Measurements from ENCODE around the gene CYLD.
A peak's percentile ranks its signal among the peaks of the same experiment; 100 is the strongest.

The CYLD gene

DNA sequence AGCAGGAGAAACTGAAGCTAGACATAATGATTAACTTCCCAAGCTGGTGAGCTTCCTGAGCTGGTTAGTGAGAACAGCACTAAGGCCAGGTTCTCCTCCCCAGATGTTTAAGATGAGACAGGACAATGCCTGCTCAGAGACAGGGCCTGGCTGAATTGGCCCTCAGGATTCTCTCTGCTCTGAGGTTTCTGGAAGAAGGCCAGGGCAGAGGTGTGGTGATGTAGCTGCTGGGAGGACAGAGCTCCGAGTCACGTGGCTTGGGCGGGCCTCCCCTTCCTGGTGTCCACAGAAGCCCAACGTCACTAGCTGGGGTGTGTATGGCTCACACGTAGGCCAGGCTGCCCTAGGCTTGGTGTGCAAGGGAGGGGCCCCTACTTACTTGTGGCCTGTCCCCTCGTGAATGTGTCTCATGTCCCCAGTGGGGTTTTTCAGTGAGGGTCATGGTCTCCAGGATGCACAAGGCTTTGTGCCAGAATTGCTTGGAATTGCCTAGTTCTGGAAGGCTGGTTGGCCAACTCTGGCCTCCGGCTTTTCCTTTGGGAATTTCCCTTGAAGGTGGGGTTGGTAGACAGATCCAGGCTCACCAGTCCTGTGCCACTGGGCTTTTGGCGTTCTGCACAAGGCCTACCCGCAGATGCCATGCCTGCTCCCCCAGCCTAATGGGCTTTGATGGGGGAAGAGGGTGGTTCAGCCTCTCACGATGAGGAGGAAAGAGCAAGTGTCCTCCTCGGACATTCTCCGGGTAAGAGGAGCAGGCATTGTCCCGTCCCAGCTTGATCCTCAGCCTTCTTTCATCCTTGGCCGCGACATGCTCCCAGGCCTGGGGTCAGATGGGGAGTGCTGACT is 45.1 kb upstream of the CYLD start:
- Histone ChIP-seq H3K27ac (peak overlapping the region in 1 of 2 donors; percentile 57), H3K4me3 (no peak overlapping the region)
- no peak for DNase-seq (ENCODE audit: low spot score)
- TF ChIP-seq, protein P1, sequence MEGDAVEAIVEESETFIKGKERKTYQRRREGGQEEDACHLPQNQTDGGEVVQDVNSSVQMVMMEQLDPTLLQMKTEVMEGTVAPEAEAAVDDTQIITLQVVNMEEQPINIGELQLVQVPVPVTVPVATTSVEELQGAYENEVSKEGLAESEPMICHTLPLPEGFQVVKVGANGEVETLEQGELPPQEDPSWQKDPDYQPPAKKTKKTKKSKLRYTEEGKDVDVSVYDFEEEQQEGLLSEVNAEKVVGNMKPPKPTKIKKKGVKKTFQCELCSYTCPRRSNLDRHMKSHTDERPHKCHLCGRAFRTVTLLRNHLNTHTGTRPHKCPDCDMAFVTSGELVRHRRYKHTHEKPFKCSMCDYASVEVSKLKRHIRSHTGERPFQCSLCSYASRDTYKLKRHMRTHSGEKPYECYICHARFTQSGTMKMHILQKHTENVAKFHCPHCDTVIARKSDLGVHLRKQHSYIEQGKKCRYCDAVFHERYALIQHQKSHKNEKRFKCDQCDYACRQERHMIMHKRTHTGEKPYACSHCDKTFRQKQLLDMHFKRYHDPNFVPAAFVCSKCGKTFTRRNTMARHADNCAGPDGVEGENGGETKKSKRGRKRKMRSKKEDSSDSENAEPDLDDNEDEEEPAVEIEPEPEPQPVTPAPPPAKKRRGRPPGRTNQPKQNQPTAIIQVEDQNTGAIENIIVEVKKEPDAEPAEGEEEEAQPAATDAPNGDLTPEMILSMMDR (IDR thresholded peaks at IDR 0.05), result no peak

DNA sequence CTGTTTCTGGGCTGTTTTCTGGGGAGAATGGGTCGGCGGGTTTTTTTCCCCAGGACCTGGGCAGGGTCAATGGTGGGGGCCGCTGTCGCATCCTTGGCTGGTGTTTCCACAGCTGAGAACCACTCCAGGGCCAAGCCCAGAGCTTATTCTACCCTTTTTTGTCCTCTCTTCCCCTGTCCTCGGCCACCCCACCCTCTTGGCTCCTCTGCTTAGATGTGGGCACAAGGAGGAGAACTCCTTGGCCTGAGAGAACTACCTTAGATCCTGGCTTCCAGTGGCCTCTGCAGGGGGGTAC is 44.5 kb upstream of the CYLD start:
- DNase-seq (ENCODE audit: low spot score), result no peak
- TF ChIP-seq, protein P1 (IDR thresholded peaks at IDR 0.05), result no peak
- Histone ChIP-seq H3K27ac (peak overlapping the region; percentile 11 to 57), H3K4me3 (peak overlapping the region; percentile 75)

DNA sequence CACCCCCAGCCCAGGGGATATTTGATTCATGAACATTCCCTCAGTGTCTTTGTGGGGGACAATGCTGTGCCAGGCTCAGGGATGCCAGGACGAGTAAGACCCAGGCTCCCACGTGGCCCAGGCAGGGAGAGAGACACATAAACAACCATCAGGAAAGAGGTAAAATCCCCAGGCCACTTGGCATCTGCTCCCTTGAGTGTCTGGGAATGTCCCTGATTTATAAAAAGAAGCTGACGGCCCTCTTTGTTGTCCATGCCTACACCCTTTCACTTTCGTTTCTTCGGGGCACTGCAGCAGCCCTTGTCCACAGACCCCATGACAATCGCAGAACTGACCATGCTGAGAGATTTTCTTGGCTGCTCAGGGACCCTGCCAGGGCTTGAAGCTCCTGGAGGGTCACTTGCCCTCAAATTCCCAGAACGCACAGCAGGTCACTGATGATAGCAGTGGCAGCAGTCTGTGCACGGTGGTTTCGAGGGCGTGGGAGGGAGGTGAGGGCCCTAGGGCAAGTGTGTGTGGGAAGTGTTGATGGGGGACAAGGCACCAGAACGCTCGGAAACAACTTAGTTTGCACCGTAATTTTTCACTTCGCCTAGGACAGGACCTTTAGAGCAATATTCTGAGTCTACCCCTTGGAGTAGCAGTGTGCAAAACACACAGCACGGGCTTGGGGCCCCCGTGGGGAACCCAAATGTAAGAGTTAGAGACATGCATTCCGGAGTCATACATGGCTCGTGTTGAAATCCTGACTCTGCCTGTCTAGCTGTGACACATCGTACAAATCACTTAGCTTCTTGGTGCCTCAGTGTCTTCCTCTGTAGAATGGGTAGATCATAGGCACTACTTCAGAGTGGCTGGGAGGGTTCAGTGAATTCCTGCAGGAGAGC is 43.8 kb upstream of the CYLD start:
- H3K27ac ChIP-seq, result peak overlapping the region; percentile 11 to 57
- DNase-seq (ENCODE audit: low spot score), result no peak
- TF ChIP-seq, protein P1 (IDR thresholded peaks at IDR 0.05), result no peak
- H3K4me3 ChIP-seq, result peak overlapping the region; percentile 75

DNA sequence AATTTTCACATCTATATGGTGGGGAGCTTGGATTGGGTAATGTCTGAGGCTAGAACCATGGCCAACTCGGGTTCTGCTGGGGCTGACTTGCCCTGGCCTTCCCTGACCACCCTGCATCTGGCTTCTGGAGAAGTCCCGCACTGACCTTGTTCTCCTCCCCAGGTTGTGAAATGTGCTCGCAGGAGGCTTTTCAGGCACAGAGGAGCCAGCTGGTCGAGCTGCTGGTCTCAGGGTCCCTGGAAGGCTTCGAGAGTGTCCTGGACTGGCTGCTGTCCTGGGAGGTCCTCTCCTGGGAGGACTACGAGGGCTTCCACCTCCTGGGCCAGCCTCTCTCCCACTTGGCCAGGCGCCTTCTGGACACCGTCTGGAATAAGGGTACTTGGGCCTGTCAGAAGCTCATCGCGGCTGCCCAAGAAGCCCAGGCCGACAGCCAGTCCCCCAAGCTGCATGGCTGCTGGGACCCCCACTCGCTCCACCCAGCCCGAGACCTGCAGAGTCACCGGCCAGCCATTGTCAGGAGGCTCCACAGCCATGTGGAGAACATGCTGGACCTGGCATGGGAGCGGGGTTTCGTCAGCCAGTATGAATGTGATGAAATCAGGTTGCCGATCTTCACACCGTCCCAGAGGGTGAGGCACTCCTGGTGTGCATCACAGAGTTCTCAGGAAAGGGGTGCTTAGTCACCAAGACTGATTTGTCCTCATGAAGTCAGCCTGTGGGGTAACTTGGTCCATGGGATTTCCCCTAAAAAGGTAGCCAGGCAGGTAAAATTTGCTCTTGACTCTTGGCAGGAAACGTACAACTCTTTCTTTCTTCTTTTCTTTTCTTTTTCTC is 42.3 kb upstream of the CYLD start:
- H3K4me3 ChIP-seq, result no peak overlapping the region
- no peak overlapping the region for H3K27ac ChIP-seq
- TF ChIP-seq, protein P1 (IDR thresholded peaks at IDR 0.05), result no peak
- no peak for DNase-seq (ENCODE audit: low spot score)

DNA sequence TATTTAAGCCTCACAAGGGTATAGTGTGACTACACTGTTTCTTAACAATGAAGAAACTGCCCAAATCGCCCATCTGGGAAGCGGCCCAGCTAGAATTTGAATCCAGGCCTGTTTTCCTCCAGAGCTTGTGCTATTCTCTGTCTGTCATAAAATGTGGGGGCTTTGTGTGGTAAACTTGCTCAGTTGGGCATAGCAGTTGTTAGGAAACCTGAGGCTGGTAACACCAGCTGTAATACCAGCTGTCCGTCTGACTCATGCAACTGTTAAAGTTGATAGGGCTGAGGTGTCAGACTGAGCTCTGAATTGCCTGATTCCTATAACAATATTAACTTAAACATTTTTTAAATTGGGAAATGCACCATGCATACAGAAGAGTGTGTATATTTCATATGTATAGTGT is 39.2 kb upstream of the CYLD start:
- DNase-seq (ENCODE audit: low spot score), result no peak
- no peak overlapping the region for H3K4me3 ChIP-seq
- TF ChIP-seq, protein P1 (IDR thresholded peaks at IDR 0.05), result no peak
- no peak overlapping the region for H3K27ac ChIP-seq

DNA sequence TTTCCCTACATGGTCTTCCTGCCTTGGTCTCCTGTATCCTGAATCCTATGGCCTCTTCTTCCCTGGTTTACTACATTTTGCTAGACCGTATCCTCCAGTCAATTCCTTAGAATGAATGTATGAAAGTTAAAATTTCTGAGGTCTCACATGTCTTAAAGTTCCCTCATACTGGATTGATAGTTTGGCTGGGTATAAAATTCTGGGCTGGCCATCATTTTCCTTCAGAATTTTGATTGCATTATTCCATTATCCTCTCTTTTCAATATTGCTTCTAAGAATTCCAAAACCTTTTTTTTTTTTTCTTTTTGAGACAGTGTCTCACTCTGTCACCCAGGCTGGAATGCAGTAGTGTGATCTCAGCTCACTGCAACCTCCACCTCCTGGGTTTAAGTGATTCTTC is 37.6 kb upstream of the CYLD start:
- DNase-seq (ENCODE audit: low spot score), result no peak
- no peak overlapping the region for H3K4me3 ChIP-seq
- no peak overlapping the region for H3K27ac ChIP-seq
- TF ChIP-seq, protein P1 (IDR thresholded peaks at IDR 0.05), result no peak

Measured in coronary artery (tissue), 2 donors.